Duodenal mucosa (tissue), 2 donors: ENCODE results near the gene SETD3.

Experiments used
- H3K27ac ChIP-seq: one replicate; pipeline ENCODE4 v1.7.0; 2013; ENCODE audit warnings: low read depth, low read length
- H3K27me3 ChIP-seq, 2 donors: one replicate each; pipeline ENCODE4 v1.7.0; 2013; ENCODE audit warnings: low read length in 2 of 2, control low read depth in 1 of 2; ENCODE audit not compliant: insufficient read depth in 2 of 2, control insufficient read depth in 1 of 2
- H3K36me3 ChIP-seq, 2 donors: one replicate each; pipeline ENCODE4 v1.7.0; 2013; ENCODE audit warnings: low read length in 2 of 2, control low read depth in 1 of 2; ENCODE audit not compliant: insufficient read depth in 2 of 2, control insufficient read depth in 1 of 2
- H3K4me1 ChIP-seq, 2 donors: one replicate each; pipeline ENCODE4 v1.7.0; 2013; ENCODE audit warnings: low read length in 2 of 2, control low read depth in 1 of 2; ENCODE audit not compliant: insufficient read depth in 2 of 2, control insufficient read depth in 1 of 2
- H3K4me3 ChIP-seq, 2 donors: one replicate each; pipeline ENCODE4 v1.7.0; 2013; ENCODE audit warnings: low read length in 2 of 2, low read depth in 1 of 2
- H3K9ac ChIP-seq, 2 donors: one replicate each; pipeline ENCODE4 v1.7.0; 2013; ENCODE audit warnings: low read length in 2 of 2, low read depth in 1 of 2
- H3K9me3 ChIP-seq, 2 donors: one replicate each; pipeline ENCODE4 v1.7.0; 2013; ENCODE audit warnings: low read length in 2 of 2, control low read depth in 1 of 2; ENCODE audit not compliant: control insufficient read depth in 1 of 2

SETD3 gene

GRCh38 chr14:99397698-99398097 lies 83.0 kb downstream of the SETD3 start:
- peaks cover 17 to 58% of the 10 kb centered on the region in 2 donors for H3K36me3 ChIP-seq
- no peak overlapping the region for H3K27ac ChIP-seq
- no peak overlapping the region for H3K4me3 ChIP-seq

GRCh38 chr14:99395909-99396530 lies 84.6 kb downstream of the SETD3 start:
- Histone ChIP-seq H3K27me3 (no peaks in the 10 kb centered on the region), H3K27ac (no peak overlapping the region), H3K36me3 (peaks cover 14 to 56% of the 10 kb centered on the region in 2 donors), H3K9me3 (no peaks in the 10 kb centered on the region), H3K4me3 (no peak overlapping the region), H3K9ac (no peak overlapping the region), H3K4me1 (no peaks in the 10 kb centered on the region)

More at GRCh38 chr14:99397698-99398097, 83.0 kb downstream of the SETD3 start:
- Histone ChIP-seq H3K27me3 (no peaks in the 10 kb centered on the region), H3K9me3 (no peaks in the 10 kb centered on the region), H3K9ac (no peak overlapping the region), H3K4me1 (peaks cover 10% of the 10 kb centered on the region in 2 donors)

DNA sequence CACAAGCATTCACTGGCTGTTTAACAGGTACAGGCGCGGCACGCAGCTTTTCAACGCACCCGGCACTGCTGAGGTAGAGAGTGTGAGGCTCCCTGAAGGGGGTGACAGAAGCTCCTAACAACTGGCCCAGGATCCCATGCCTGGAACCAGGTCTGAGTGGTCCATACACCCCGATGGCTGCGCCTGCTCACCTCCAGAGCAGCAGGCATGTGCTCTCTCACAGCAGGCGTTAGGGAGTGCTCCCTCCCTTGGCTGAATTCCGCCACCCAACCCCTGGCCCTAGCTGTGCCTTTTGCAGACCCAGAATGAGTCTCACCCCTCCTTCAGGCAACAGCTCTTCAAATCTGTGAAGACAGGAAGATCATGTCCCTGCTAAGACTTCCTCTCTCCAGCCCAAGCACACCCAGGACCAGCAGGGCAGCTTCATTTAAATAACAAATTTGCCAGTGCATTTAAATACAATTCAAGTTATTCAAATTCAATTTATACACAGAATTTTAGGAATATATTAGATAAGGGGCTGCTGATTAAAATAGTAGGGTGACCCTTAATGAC lies 86.0 kb downstream of the SETD3 start:
- Histone ChIP-seq H3K4me1 (peaks cover under 1 to 6% of the 10 kb centered on the region in 2 donors), H3K36me3 (peaks cover 14 to 50% of the 10 kb centered on the region in 2 donors)

GRCh38 chr14:99393059-99393655 lies 87.5 kb downstream of the SETD3 start:
- no peaks in the 10 kb centered on the region for H3K27me3 ChIP-seq
- H3K27ac ChIP-seq, result no peak overlapping the region
- H3K9me3 ChIP-seq, result no peaks in the 10 kb centered on the region
- H3K4me3 ChIP-seq, result no peak overlapping the region
- H3K36me3 ChIP-seq, result peaks cover 3 to 38% of the 10 kb centered on the region in 2 donors
- peaks cover 4 to 6% of the 10 kb centered on the region in 2 donors for H3K4me1 ChIP-seq
- no peak overlapping the region for H3K9ac ChIP-seq

More for the DNA sequence above, 86.0 kb downstream of the SETD3 start:
- Histone ChIP-seq H3K27me3 (no peaks in the 10 kb centered on the region), H3K9ac (no peak overlapping the region), H3K4me3 (no peak overlapping the region), H3K27ac (no peak overlapping the region), H3K9me3 (no peaks in the 10 kb centered on the region)

- H3K27ac ChIP-seq, result no peak overlapping the region
- no peaks in the 10 kb centered on the region for H3K9me3 ChIP-seq
- peaks cover 10% of the 10 kb centered on the region in 2 donors for H3K4me1 ChIP-seq
- no peaks in the 10 kb centered on the region for H3K27me3 ChIP-seq
- no peak overlapping the region for H3K4me3 ChIP-seq
- H3K36me3 ChIP-seq, result peaks cover 3 to 24% of the 10 kb centered on the region in 2 donors
- H3K9ac ChIP-seq, result no peak overlapping the region
Observed at GRCh38 chr14:99391671-99392070, 89.0 kb downstream of the SETD3 start.

DNA sequence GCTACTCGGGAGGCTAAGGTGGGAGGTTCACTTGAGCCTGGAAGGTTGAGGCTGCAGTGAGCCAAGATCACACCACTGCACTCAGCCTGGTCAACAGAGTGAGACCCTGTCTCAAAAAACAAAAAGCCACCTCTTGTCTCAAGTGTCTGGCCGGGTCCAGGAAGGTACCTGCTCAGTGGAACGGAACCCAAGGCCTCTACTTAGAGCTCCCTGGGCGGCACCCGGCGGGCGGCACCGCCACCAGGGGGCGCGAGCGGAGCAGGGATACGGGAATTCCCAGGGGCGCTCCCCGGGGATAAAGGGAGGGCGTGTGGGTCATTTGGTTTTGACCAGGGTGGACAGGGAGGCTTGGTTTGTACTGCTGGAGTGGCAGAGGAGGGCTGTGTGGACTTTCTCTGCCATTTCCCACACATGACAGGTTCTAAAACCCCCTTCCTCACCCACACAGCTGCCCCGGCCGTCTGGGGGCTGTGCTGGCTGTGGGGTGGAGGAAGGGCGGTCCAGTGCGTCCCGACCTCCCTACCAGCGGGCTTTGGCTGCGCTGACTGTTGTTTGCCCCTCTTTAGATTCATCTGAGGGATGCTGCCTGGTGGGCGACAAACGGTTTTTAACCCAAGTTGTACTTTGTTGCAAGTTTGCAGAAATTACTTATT lies 91.4 kb downstream of the SETD3 start:
- peaks cover 3 to 8% of the 10 kb centered on the region in 2 donors for H3K36me3 ChIP-seq
- no peaks in the 10 kb centered on the region for H3K27me3 ChIP-seq
- no peak overlapping the region for H3K9ac ChIP-seq
- H3K9me3 ChIP-seq, result no peaks in the 10 kb centered on the region
- H3K4me3 ChIP-seq, result no peak overlapping the region
- no peak overlapping the region for H3K27ac ChIP-seq
- H3K4me1 ChIP-seq, result peaks cover 19% of the 10 kb centered on the region in 2 donors

GRCh38 chr14:99388286-99388685 lies 92.4 kb downstream of the SETD3 start:
- H3K4me1 ChIP-seq, result peaks cover 19% of the 10 kb centered on the region in 2 donors
- H3K9me3 ChIP-seq, result no peaks in the 10 kb centered on the region
- H3K4me3 ChIP-seq, result no peak overlapping the region
- H3K27ac ChIP-seq, result no peak overlapping the region
- H3K9ac ChIP-seq, result no peak overlapping the region
- H3K36me3 ChIP-seq, result no peaks in the 10 kb centered on the region
- H3K27me3 ChIP-seq, result peaks cover 0 to 7% of the 10 kb centered on the region in 2 donors

DNA sequence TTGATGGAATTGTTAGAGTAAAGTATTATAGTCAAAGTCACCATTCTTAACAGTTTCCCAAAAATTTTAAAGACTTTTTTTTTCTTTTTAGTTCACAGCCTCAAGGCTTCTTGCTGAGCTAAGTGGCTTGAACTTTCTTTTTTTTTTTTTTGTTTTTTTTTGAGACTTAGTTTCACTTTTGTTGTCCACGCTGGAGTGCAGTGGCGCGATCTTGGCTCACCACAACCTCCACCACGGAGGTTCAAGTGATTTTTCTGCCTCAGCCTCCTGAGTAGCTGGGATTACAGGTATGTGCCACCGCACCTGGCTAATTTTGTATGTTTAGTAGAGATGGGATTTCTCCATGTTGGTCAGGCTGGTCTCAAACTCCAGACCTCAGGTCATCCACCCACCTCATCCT lies 92.8 kb downstream of the SETD3 start:
- H3K27ac ChIP-seq, result no peak overlapping the region
- H3K4me3 ChIP-seq, result peak overlapping the region in 1 of 2 donors; percentile 17
- H3K9me3 ChIP-seq, result no peaks in the 10 kb centered on the region
- H3K9ac ChIP-seq, result no peak overlapping the region
- peaks cover 19% of the 10 kb centered on the region in 2 donors for H3K4me1 ChIP-seq
- no peaks in the 10 kb centered on the region for H3K36me3 ChIP-seq
- H3K27me3 ChIP-seq, result peaks cover 0 to 7% of the 10 kb centered on the region in 2 donors

GRCh38 chr14:99384450-99385417 lies 95.9 kb downstream of the SETD3 start:
- Histone ChIP-seq H3K9ac (no peak overlapping the region), H3K9me3 (no peaks in the 10 kb centered on the region), H3K4me3 (no peak overlapping the region), H3K27me3 (peaks cover 0 to 7% of the 10 kb centered on the region in 2 donors), H3K27ac (no peak overlapping the region), H3K36me3 (no peaks in the 10 kb centered on the region), H3K4me1 (peaks cover 13 to 19% of the 10 kb centered on the region in 2 donors)
